ENCODE results near the gene ARHGEF12. TPM values are rescaled to one million over a fixed set of nuclear protein-coding genes. Genes with fewer than 3 reads are reported as not detected.

ARHGEF12 gene
- total and polyA plus RNA-seq, 2 experiments from 2014 or later: 9.0 to 38.9 TPM

DNA sequence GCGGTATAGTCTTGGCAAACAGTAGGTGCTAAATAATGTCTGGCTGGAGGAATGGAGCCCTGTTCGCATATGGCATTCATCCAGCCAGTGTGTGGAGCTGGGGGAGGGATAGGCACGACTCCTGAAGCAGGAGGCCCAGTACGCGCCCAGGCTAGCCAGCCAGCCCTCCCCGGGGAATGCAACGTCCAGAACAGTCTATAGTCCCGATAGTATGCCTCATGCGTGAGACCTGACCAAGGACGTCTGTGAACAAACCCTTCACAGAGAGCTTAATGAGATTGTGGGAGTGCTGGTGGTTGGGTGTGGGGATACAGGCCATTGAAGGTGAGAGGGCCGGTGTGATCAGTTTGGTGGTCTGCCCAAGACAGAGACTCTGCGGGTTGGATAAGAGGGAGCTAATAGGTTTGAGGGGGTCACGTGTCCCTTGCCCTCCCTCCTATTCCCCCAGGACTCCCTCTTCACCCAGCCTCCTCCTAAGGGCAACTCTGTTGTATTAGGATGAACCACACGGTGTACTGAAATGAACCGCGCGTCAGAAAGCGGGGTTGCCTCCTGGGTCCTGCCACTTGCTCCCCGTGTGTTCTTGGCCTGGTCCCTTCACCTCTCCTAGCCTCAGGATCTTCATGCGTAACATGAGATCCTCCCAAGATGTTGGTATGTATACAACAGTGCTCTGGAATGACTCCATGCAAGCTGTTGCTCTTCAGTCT is 174.3 kb downstream of the ARHGEF12 start:
- Histone ChIP-seq H3K36me3 (ENCODE audit: insufficient read depth) (no peaks in the 10 kb centered on the region), H3K27me3 (ENCODE audit: insufficient read depth) (peaks cover 9% of the 10 kb centered on the region; the same call in 1 of the 2 replicates), H3K4me2 (no peak overlapping the region), H3K9me2 (ENCODE audit: insufficient read depth) (no peaks in the 10 kb centered on the region), H3F3A (replicated peaks; ENCODE audit: low read depth) (0 out of 2 replicates have a peak, but pooled peaks cover 3% of the 10 kb centered on the region), H3K79me2 (replicated peaks; ENCODE audit: insufficient read depth) (no peaks in the 10 kb centered on the region), H3K27ac (ENCODE audit: low read depth) (no peak overlapping the region), H3K4me1 (ENCODE audit: insufficient read depth) (peaks cover 5% of the 10 kb centered on the region; the same call in 1 of the 2 replicates), H2AFZ (peak overlapping the region; percentile 59), H4K20me1 (replicated peaks; ENCODE audit: insufficient read depth) (no peaks in the 10 kb centered on the region), H3K4me3 (peak overlapping the region; percentile 44; the same call in 1 of the 2 replicates)
- Mint-ChIP-seq H3K4me3 (peak overlapping the region; percentile 31), H3K36me3 (ENCODE audit: low read depth) (no peaks in the 10 kb centered on the region; the same call in 2 of the 3 replicates), H3K4me1 (peaks cover 12% of the 10 kb centered on the region), H3K27ac (no peak overlapping the region), H3K27me3 (ENCODE audit: insufficient read depth, low read depth, poor library complexity) (peaks cover 24% of the 10 kb centered on the region), H3K9me3 (no peaks in the 10 kb centered on the region)
- TF ChIP-seq EZH2 (IDR thresholded peaks at IDR 0.05; ENCODE audit: low read depth, unreplicated experiment) (no peak), ZNF114 (CRISPR knock-in tag; IDR thresholded peaks at IDR 0.05) (no peak), NANOG (IDR thresholded peaks at IDR 0.05; ENCODE audit: borderline replicate concordance) (no peak), CREB1 (CRISPR knock-in tag; IDR thresholded peaks at IDR 0.05; ENCODE audit: low read depth) (no peak), STAT1 (IDR thresholded peaks at IDR 0.05; ENCODE audit: unreplicated experiment) (no peak)
- TF ChIP-seq, protein P1, sequence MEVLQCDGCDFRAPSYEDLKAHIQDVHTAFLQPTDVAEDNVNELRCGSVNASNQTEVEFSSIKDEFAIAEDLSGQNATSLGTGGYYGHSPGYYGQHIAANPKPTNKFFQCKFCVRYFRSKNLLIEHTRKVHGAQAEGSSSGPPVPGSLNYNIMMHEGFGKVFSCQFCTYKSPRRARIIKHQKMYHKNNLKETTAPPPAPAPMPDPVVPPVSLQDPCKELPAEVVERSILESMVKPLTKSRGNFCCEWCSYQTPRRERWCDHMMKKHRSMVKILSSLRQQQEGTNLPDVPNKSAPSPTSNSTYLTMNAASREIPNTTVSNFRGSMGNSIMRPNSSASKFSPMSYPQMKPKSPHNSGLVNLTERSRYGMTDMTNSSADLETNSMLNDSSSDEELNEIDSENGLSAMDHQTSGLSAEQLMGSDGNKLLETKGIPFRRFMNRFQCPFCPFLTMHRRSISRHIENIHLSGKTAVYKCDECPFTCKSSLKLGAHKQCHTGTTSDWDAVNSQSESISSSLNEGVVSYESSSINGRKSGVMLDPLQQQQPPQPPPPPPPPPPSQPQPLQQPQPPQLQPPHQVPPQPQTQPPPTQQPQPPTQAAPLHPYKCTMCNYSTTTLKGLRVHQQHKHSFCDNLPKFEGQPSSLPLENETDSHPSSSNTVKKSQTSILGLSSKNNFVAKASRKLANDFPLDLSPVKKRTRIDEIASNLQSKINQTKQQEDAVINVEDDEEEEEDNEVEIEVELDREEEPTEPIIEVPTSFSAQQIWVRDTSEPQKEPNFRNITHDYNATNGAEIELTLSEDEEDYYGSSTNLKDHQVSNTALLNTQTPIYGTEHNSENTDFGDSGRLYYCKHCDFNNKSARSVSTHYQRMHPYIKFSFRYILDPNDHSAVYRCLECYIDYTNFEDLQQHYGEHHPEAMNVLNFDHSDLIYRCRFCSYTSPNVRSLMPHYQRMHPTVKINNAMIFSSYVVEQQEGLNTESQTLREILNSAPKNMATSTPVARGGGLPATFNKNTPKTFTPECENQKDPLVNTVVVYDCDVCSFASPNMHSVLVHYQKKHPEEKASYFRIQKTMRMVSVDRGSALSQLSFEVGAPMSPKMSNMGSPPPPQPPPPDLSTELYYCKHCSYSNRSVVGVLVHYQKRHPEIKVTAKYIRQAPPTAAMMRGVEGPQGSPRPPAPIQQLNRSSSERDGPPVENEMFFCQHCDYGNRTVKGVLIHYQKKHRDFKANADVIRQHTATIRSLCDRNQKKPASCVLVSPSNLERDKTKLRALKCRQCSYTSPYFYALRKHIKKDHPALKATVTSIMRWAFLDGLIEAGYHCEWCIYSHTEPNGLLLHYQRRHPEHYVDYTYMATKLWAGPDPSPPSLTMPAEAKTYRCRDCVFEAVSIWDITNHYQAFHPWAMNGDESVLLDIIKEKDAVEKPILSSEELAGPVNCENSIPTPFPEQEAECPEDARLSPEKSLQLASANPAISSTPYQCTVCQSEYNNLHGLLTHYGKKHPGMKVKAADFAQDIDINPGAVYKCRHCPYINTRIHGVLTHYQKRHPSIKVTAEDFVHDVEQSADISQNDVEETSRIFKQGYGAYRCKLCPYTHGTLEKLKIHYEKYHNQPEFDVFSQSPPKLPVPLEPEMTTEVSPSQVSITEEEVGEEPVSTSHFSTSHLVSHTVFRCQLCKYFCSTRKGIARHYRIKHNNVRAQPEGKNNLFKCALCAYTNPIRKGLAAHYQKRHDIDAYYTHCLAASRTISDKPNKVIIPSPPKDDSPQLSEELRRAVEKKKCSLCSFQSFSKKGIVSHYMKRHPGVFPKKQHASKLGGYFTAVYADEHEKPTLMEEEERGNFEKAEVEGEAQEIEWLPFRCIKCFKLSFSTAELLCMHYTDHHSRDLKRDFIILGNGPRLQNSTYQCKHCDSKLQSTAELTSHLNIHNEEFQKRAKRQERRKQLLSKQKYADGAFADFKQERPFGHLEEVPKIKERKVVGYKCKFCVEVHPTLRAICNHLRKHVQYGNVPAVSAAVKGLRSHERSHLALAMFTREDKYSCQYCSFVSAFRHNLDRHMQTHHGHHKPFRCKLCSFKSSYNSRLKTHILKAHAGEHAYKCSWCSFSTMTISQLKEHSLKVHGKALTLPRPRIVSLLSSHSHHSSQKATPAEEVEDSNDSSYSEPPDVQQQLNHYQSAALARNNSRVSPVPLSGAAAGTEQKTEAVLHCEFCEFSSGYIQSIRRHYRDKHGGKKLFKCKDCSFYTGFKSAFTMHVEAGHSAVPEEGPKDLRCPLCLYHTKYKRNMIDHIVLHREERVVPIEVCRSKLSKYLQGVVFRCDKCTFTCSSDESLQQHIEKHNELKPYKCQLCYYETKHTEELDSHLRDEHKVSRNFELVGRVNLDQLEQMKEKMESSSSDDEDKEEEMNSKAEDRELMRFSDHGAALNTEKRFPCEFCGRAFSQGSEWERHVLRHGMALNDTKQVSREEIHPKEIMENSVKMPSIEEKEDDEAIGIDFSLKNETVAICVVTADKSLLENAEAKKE (CRISPR knock-in tag; IDR thresholded peaks at IDR 0.05): no peak
- TF ChIP-seq, protein P2, sequence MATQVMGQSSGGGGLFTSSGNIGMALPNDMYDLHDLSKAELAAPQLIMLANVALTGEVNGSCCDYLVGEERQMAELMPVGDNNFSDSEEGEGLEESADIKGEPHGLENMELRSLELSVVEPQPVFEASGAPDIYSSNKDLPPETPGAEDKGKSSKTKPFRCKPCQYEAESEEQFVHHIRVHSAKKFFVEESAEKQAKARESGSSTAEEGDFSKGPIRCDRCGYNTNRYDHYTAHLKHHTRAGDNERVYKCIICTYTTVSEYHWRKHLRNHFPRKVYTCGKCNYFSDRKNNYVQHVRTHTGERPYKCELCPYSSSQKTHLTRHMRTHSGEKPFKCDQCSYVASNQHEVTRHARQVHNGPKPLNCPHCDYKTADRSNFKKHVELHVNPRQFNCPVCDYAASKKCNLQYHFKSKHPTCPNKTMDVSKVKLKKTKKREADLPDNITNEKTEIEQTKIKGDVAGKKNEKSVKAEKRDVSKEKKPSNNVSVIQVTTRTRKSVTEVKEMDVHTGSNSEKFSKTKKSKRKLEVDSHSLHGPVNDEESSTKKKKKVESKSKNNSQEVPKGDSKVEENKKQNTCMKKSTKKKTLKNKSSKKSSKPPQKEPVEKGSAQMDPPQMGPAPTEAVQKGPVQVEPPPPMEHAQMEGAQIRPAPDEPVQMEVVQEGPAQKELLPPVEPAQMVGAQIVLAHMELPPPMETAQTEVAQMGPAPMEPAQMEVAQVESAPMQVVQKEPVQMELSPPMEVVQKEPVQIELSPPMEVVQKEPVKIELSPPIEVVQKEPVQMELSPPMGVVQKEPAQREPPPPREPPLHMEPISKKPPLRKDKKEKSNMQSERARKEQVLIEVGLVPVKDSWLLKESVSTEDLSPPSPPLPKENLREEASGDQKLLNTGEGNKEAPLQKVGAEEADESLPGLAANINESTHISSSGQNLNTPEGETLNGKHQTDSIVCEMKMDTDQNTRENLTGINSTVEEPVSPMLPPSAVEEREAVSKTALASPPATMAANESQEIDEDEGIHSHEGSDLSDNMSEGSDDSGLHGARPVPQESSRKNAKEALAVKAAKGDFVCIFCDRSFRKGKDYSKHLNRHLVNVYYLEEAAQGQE (IDR thresholded peaks at IDR 0.05; ENCODE audit: unreplicated experiment): no peak
- ATAC-seq: peak; percentile 4
- DNase-seq (ENCODE audit: low spot score): no peak
